ENCODE measurements around the gene NBAS. TPM values are rescaled to one million over a fixed set of nuclear protein-coding genes. Genes with fewer than 3 reads are reported as not detected.

NBAS gene
- total RNA-seq, 1 experiment from 2014 or later, result 32.5 TPM

DNA sequence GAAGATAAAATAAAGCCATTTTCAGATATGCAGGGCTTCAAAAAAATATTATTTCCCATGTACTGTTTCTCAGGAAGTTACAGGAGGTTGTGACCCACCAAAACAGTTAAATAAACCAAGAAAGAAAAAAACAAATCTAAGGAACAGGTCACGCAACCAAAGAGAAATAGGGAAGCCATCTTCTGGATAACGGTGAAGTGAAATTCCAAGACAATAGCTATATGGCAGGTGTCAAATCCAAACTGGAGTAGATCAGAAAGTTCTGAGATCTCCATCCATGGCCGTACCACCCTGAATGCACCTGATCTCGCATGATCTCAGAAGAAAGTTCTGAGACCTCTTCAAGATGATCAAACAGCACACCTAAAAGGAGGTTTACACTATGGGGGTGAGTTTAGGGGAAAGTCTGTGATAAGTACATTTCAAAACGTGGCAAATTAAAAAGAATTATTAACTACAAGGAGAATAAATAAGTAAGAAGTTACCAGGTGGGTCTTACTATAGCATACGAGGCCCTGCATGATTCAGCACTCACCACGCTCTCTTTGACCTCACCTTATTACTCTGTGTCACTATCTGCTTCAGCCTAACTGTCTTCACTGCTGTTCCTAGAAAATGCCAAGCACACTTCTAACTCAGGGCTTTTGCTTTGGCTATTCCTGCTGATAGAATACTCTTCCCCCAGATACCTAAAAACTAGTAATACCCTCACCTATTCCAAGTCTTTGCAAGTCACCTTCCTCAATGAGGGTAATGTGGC, 29.9 kb downstream of the NBAS start:
- no peak overlapping the region for H4K5ac ChIP-seq (ENCODE audit: insufficient read length, low read depth, low read length)
- no peak overlapping the region for H4K8ac ChIP-seq (replicated peaks; ENCODE audit: insufficient read length, low read depth, low read length)
- TF ChIP-seq, protein P1, sequence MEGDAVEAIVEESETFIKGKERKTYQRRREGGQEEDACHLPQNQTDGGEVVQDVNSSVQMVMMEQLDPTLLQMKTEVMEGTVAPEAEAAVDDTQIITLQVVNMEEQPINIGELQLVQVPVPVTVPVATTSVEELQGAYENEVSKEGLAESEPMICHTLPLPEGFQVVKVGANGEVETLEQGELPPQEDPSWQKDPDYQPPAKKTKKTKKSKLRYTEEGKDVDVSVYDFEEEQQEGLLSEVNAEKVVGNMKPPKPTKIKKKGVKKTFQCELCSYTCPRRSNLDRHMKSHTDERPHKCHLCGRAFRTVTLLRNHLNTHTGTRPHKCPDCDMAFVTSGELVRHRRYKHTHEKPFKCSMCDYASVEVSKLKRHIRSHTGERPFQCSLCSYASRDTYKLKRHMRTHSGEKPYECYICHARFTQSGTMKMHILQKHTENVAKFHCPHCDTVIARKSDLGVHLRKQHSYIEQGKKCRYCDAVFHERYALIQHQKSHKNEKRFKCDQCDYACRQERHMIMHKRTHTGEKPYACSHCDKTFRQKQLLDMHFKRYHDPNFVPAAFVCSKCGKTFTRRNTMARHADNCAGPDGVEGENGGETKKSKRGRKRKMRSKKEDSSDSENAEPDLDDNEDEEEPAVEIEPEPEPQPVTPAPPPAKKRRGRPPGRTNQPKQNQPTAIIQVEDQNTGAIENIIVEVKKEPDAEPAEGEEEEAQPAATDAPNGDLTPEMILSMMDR (conservative IDR thresholded peaks at IDR 0.05), result no peak
- no CpG with 5 or more reads among the region's 7 CpGs for WGBS (ENCODE audit: extremely low coverage, insufficient read length, low lambda C conversion rate)
- H2BK20ac ChIP-seq (ENCODE audit: low read depth, low read length, poor library complexity, severe bottlenecking), result no peak overlapping the region
- H3K56ac ChIP-seq (ENCODE audit: insufficient read length, low read depth, low read length), result no peak overlapping the region
- no peaks in the 10 kb centered on the region for H3K23me2 ChIP-seq (ENCODE audit: insufficient read length, low read depth, low read length, poor library complexity, severe bottlenecking)
- no peak overlapping the region for H2BK15ac ChIP-seq (ENCODE audit: low read depth, low read length)
- H3K4me2 ChIP-seq (ENCODE audit: insufficient read depth, insufficient read length, low read length), result no peak overlapping the region
- H3K79me2 ChIP-seq (ENCODE audit: insufficient read depth, low read length), result no peaks in the 10 kb centered on the region
- H3K27me3 ChIP-seq (ENCODE audit: insufficient read depth, low read length), result no peaks in the 10 kb centered on the region
- no peak overlapping the region for H4K91ac ChIP-seq (ENCODE audit: insufficient read length, low read depth, low read length)
- Mint-ChIP-seq H3K27me3 (ENCODE audit: low read depth) (no peaks in the 10 kb centered on the region), H3K4me1 (no peaks in the 10 kb centered on the region), H3K27ac (no peak overlapping the region; a peak in 1 of 7 replicates), H3K4me3 (no peak overlapping the region), H3K9me3 (no peaks in the 10 kb centered on the region), H3K36me3 (ENCODE audit: insufficient read depth in 1 of 3, low read depth in 3 of 3) (peaks cover 2 to 14% (median 10%) of the 10 kb centered on the region in 3 experiments; a peak in 4 of 7 replicates)
- H3K9me3 ChIP-seq (ENCODE audit: control insufficient read depth, low read depth, low read length), result no peaks in the 10 kb centered on the region
- H3K18ac ChIP-seq (ENCODE audit: insufficient read length, low read depth, low read length), result no peak overlapping the region
- no peak for DNase-seq
- no peak overlapping the region for H3T11ph ChIP-seq (ENCODE audit: low read length)
- H4K20me1 ChIP-seq (ENCODE audit: control insufficient read depth, insufficient read depth, insufficient read length), result no peaks in the 10 kb centered on the region
- no peak overlapping the region for H2BK120ac ChIP-seq (ENCODE audit: low read depth, low read length, poor library complexity, severe bottlenecking)
- no peaks in the 10 kb centered on the region for H3K4me1 ChIP-seq (ENCODE audit: insufficient read depth, low read length)
- no peak overlapping the region for H3K14ac ChIP-seq (ENCODE audit: insufficient read depth, low read length)
- no peak overlapping the region for H3K23ac ChIP-seq (ENCODE audit: insufficient read length, low read depth, low read length)
- no peak overlapping the region for H3K27ac ChIP-seq (ENCODE audit: insufficient read length, low read depth, low read length)
- no peaks in the 10 kb centered on the region for H3K79me1 ChIP-seq (ENCODE audit: insufficient read depth, low read depth, low read length, poor library complexity, severe bottlenecking)
- H2BK5ac ChIP-seq (ENCODE audit: insufficient read length, low read length), result no peak overlapping the region
- H3K4ac ChIP-seq (ENCODE audit: low read depth, low read length), result no peak overlapping the region
- no peak overlapping the region for H2BK12ac ChIP-seq (ENCODE audit: insufficient read length, low read depth, low read length)
- H2AFZ ChIP-seq (ENCODE audit: low read length), result no peak overlapping the region
- no peak overlapping the region for H2AK5ac ChIP-seq (ENCODE audit: insufficient read length, low read length)
- H3K9ac ChIP-seq (ENCODE audit: extremely low read depth, insufficient read length, low read length), result no peak overlapping the region
